GM19328 (cell line): ENCODE measurements around the gene KDR.

Experiments
- ATAC-seq: cut with Tn5 transposase; IDR thresholded peaks from one replicate; pipeline ENCODE4 v1.9.1; 2021; ENCODE audit warnings: mild to moderate bottlenecking, moderate library complexity; ENCODE audit not compliant: unreplicated experiment

Gene KDR

GRCh38 chr4:55080174-55080865 lies 45.1 kb downstream of the KDR start:
- no peak for ATAC-seq

- no peak for ATAC-seq
Measured at GRCh38 chr4:55079451-55080173, 45.8 kb downstream of the KDR start.

DNA sequence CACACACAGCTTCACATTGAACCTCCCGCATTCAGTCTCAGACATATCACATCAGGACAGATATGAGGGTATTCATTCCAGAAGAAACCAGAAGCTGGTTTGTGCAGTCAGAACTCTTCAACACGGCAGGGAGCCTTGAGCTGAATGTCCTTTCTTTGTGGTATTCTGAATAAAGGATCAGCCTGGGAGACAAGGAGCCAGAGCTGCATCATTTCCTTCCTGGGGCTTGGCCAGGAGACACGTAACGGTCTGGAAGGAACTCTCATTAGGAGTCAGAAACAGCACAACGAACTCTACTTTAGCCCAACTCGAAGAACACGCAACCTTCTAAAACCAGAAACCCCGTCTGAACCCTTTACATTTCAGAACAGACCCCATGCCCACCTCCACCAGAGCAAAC lies 46.4 kb downstream of the KDR start:
- ATAC-seq: no peak

- no peak for ATAC-seq
Measured at GRCh38 chr4:55077577-55077976, 47.8 kb downstream of the KDR start.

GRCh38 chr4:55075823-55076716 lies 49.3 kb downstream of the KDR start:
- no peak for ATAC-seq

GRCh38 chr4:55075376-55075775 lies 50.0 kb downstream of the KDR start:
- ATAC-seq: no peak

- no peak for ATAC-seq
Measured at GRCh38 chr4:55074386-55074785, 51.0 kb downstream of the KDR start.

DNA sequence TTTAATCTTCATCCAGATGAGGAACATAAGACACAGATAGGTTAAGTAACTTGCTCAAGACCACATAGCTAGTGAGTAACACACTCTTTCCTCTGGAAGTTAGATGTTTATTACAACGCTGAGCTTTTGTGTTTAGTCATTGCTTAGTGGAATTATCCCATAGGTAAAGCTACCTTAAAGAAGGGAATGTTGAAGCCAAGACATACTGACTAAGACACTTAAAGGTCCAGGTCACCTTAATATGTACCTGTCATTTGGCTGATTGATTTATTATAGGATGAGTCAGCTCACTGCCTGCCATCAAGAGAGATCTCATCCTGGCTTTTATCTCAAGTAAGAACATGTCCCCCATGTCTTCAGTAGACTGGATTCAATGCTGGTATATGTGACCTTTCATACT lies 53.4 kb downstream of the KDR start:
- no peak for ATAC-seq

DNA sequence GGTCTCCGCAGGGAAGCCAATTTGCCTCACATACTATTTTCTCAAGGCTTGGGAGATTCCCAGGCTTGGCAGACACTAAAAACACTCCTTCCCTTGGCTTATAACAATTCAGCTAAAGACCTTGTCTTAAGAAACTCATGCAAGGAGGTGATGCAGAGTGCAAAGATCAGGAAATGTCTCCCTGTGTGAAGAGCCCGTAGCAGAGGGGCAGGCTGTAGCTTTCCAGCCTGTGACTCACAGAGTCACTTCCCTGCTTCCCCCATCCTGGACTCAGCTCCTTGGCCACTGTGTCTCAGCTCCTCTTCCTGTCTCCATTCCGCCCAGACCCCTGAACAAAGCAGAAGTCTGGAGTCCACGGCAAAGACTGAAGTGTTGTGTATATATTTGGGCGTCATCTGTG lies 56.1 kb downstream of the KDR start:
- no peak for ATAC-seq

- no peak for ATAC-seq
Measured at GRCh38 chr4:55068522-55068921, 56.9 kb downstream of the KDR start.

GRCh38 chr4:55066018-55066417 lies 59.4 kb downstream of the KDR start:
- ATAC-seq: no peak

DNA sequence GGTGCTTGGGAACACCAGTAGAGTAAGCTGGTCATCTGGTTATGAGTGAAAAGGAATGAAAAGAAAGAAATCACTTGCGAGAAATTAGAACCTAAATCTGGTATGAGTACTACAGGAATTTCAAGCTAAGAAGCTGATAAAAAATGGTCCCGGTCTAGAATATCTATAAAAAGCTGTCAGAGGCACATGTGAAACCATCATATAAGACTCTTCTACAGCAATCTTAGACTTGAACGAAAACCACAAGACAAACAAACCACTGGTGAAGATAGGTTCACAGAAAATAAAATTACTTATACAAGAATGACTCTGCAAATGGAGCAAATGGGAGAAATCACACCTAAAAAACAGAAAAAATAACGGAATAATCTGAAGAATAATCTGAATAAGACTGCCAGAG lies 69.9 kb downstream of the KDR start:
- no peak for ATAC-seq

- ATAC-seq: no peak
Measured at GRCh38 chr4:55051532-55051931, 73.9 kb downstream of the KDR start.

GRCh38 chr4:55050418-55050950 lies 74.9 kb downstream of the KDR start:
- no peak for ATAC-seq

- no peak for ATAC-seq
Measured at GRCh38 chr4:55038176-55038890, 87.1 kb downstream of the KDR start.

DNA sequence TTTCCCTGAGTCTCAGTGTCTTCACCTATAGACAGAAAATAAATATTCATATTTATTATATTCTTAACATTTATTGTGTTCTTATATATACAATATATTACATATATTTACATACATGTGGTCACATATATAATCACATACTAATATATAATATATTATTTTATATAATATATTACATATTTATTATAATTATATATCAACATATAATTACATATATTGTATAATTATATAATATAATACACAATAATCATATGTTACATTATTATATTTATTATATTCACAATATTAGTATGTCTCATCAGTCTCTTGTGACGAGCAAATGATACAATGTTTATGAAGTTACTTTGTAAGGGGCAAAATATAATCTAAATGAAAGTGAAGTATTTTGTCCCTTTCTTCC lies 87.7 kb downstream of the KDR start:
- no peak for ATAC-seq

- ATAC-seq: no peak
Measured at GRCh38 chr4:55036405-55036804, 89.0 kb downstream of the KDR start.

DNA sequence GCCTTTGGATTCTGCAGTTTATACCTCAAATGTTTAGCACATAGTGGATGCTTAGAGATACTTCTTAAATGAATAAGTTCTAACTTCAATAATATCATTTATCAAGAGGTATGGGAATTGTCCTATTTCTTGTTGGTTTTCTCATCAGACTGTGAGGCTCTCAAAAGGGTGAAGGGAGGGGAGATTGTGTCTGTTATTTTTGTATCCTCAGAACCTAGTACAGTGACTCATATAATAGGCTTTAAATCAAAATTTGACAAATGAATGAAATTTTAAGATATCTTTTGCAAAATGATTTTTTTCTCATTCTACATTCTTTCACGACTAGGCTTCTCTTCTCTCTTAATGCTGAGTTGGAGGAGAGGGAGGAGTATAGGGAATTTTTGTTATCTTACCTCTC lies 89.5 kb downstream of the KDR start:
- no peak for ATAC-seq

DNA sequence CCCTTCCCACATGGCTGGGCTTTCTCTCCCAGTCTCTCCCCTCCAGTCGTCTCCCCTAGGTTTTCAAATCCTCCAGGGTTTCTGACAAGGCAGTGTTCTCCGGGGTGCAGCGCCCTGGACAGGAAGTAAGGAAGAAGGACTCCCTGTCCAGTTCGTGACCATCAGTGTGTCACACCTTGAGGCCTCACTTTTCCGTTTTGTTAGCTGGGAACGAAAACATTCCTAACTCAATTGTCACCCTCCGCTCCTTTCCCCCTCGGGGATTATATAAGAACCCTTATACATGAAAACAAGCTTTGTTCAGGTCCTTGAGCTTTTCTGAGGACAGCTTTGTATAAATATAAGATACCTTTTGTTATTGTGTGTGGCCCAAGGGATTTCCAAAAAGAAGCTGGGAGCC lies 92.1 kb downstream of the KDR start:
- ATAC-seq: no peak

- no peak for ATAC-seq
Measured at GRCh38 chr4:55032788-55033187, 92.6 kb downstream of the KDR start.

GRCh38 chr4:55032179-55032578 lies 93.2 kb downstream of the KDR start:
- ATAC-seq: no peak
